H1 (cell line): ENCODE measurements around the gene IRF2BP1. TPM values are rescaled to one million over a fixed set of nuclear protein-coding genes. Genes with fewer than 3 reads are reported as not detected.

Source experiments
- CTCF ChIA-PET: fragments of 300-600 bp; sonication (Branson Sonifier 250); formaldehyde crosslinking; loops from one replicate; lab custom pipeline; 2021; ENCODE audit not compliant: partially characterized antibody; lab: Charles Lee
- POLR2A ChIA-PET: fragments of 300-600 bp; sonication (Branson Sonifier 250); formaldehyde crosslinking; loops from one replicate; lab custom pipeline; 2021; ENCODE audit warnings: inconsistent platforms; ENCODE audit not compliant: partially characterized antibody; lab: Charles Lee
- DNase-seq, 2 experiments: peaks; one replicate each; pipeline versions ENCODE4 v3.0.0 to v3.0.0-alpha.2; 2010 to 2022; ENCODE audit warnings: low spot score in 2 of 2, low read depth in 1 of 2, mixed read lengths in 1 of 2
- FAIRE-seq: peaks from 2 replicates; lab custom pipeline; 2011; peaks lifted over from hg19 to GRCh38; lab: Jason Lieb, UNC
- H2AFZ ChIP-seq: 2 replicates; pipeline ENCODE4 v1.8.1; 2012; ENCODE audit warnings: low read length, inconsistent platforms
- H2AK5ac ChIP-seq: 2 replicates; pipeline ENCODE4 v1.6.1; 2013; ENCODE audit warnings: low read depth, low read length
- H2BK120ac ChIP-seq: replicated peaks from 2 replicates; pipeline ENCODE3; 2013; ENCODE audit warnings: low read depth, low read length, inconsistent platforms
- H2BK12ac ChIP-seq: 2 replicates; pipeline ENCODE4 v1.6.1; 2013; ENCODE audit warnings: low read depth, low read length
- H2BK15ac ChIP-seq: 2 replicates; pipeline ENCODE4 v1.6.1; 2013; ENCODE audit warnings: low read length
- H2BK20ac ChIP-seq: 2 replicates; pipeline ENCODE4 v1.6.1; 2013; ENCODE audit warnings: low read length
- H2BK5ac ChIP-seq: 2 replicates; pipeline ENCODE4 v1.6.1; 2013; ENCODE audit warnings: low read depth, low read length
- H3K14ac ChIP-seq: 2 replicates; pipeline ENCODE4 v1.6.1; 2013; ENCODE audit warnings: inconsistent platforms; ENCODE audit not compliant: insufficient read length
- H3K18ac ChIP-seq: 2 replicates; pipeline ENCODE4 v1.6.1; 2013; ENCODE audit warnings: low read length; ENCODE audit errors: extremely low read depth
- H3K23ac ChIP-seq: 2 replicates; pipeline ENCODE4 v1.6.1; 2013; ENCODE audit warnings: inconsistent platforms; ENCODE audit not compliant: insufficient read length
- H3K23me2 ChIP-seq: 2 replicates; pipeline ENCODE4 v1.6.1; 2013; ENCODE audit warnings: low read depth, low read length
- H3K27ac ChIP-seq: 2 replicates; pipeline ENCODE4 v1.6.1; 2011; ENCODE audit warnings: low read depth, low read length, inconsistent platforms
- H3K27me3 ChIP-seq, 4 experiments: replicated peaks in 1 of 4; 1 replicate in 1 of 4; 2 replicates in 3 of 4; pipeline versions ENCODE4 v1.6.1 to v1.8.1; 2011 to 2013; ENCODE audit warnings: low read length in 3 of 4, mild to moderate bottlenecking in 3 of 4, inconsistent platforms in 2 of 4, mixed read lengths in 2 of 4, moderate library complexity in 1 of 4; ENCODE audit not compliant: control insufficient read depth in 3 of 4, insufficient read depth in 3 of 4; ENCODE audit errors: extremely low read depth in 1 of 4
- H3K36me3 ChIP-seq, 4 experiments: 2 replicates each; pipeline versions ENCODE4 v1.6.1 to v1.8.1; 2011 to 2013; ENCODE audit warnings: mild to moderate bottlenecking in 4 of 4, low read length in 3 of 4, moderate library complexity in 2 of 4, control low read depth in 1 of 4, inconsistent platforms in 1 of 4; ENCODE audit not compliant: insufficient read depth in 4 of 4, control insufficient read depth in 2 of 4
- H3K4ac ChIP-seq: replicated peaks from 2 replicates; pipeline ENCODE3; 2013; ENCODE audit warnings: low read length, low read depth, mixed read lengths, inconsistent platforms; ENCODE audit not compliant: insufficient read length
- H3K4me1 ChIP-seq, 4 experiments: replicated peaks in 1 of 4; 1 replicate in 1 of 4; 2 replicates in 3 of 4; pipeline versions ENCODE4 v1.6.1 to v1.8.1; 2011 to 2013; ENCODE audit warnings: low read length in 3 of 4, inconsistent platforms in 2 of 4, mixed read lengths in 1 of 4; ENCODE audit not compliant: insufficient read depth in 4 of 4, control insufficient read depth in 3 of 4
- H3K4me2 ChIP-seq, 2 experiments: 2 replicates each; pipeline versions ENCODE4 v1.6.1 to v1.8.1; 2011 to 2013; ENCODE audit warnings: low read depth in 2 of 2, low read length in 2 of 2, control low read depth in 1 of 2, inconsistent platforms in 1 of 2, mild to moderate bottlenecking in 1 of 2; ENCODE audit not compliant: insufficient read depth in 1 of 2
- H3K4me3 ChIP-seq, 4 experiments: fragments of 200-600, 300-600 bp in 1 of 4; sonication (generic), shearing (Covaris generic), sonication (Bioruptor Twin) in 1 of 4; 2 replicates each; pipeline versions ENCODE4 v1.5.1 to v1.8.1; 2011 to 2016; ENCODE audit warnings: low read length in 4 of 4, low read depth in 3 of 4, control low read depth in 2 of 4, inconsistent platforms in 2 of 4, mild to moderate bottlenecking in 2 of 4, mixed read lengths in 1 of 4, moderate library complexity in 1 of 4; ENCODE audit not compliant: insufficient read depth in 2 of 4; ENCODE audit errors: extremely low read depth in 1 of 4
- H3K56ac ChIP-seq: replicated peaks from 2 replicates; pipeline ENCODE3; 2013; ENCODE audit warnings: low read depth, mild to moderate bottlenecking, mixed read lengths, low read length, inconsistent platforms; ENCODE audit not compliant: insufficient read length
- H3K79me1 ChIP-seq: 2 replicates; pipeline ENCODE4 v1.6.1; 2013; ENCODE audit warnings: low read depth, low read length, control low read depth
- H3K79me2 ChIP-seq, 2 experiments: 2 replicates each; pipeline versions ENCODE4 v1.6.1 to v1.8.1; 2012 to 2013; ENCODE audit warnings: low read length in 2 of 2, mild to moderate bottlenecking in 2 of 2, inconsistent platforms in 1 of 2; ENCODE audit not compliant: insufficient read depth in 2 of 2, control insufficient read depth in 1 of 2
- H3K9ac ChIP-seq, 4 experiments: replicated peaks in 1 of 4; 1 replicate in 1 of 4; 2 replicates in 3 of 4; pipeline versions ENCODE4 v1.6.1 to v1.8.1; 2011 to 2013; ENCODE audit warnings: low read depth in 3 of 4, low read length in 3 of 4, control low read depth in 2 of 4, mild to moderate bottlenecking in 2 of 4, moderate library complexity in 2 of 4, inconsistent platforms in 1 of 4; ENCODE audit errors: extremely low read depth in 1 of 4
- H3K9me3 ChIP-seq, 2 experiments: 2 replicates each; pipeline versions ENCODE4 v1.6.1 to v1.8.1; 2012 to 2013; ENCODE audit warnings: mild to moderate bottlenecking in 2 of 2, moderate library complexity in 2 of 2, control low read depth in 1 of 2, inconsistent platforms in 1 of 2, low read depth in 1 of 2, low read length in 1 of 2, mixed read lengths in 1 of 2; ENCODE audit not compliant: insufficient read depth in 2 of 2
- H4K20me1 ChIP-seq, 2 experiments: replicated peaks in 1 of 2; 2 replicates each; pipeline versions ENCODE3 to v1.8.1; 2011 to 2013; ENCODE audit warnings: inconsistent platforms in 2 of 2, low read length in 2 of 2, mild to moderate bottlenecking in 1 of 2; ENCODE audit not compliant: insufficient read depth in 2 of 2, control insufficient read depth in 1 of 2
- H4K5ac ChIP-seq: 2 replicates; pipeline ENCODE4 v1.6.1; 2013; ENCODE audit warnings: low read length, low read depth, mixed read lengths, inconsistent platforms; ENCODE audit not compliant: insufficient read length
- H4K8ac ChIP-seq: 2 replicates; pipeline ENCODE4 v1.8.0; 2013; ENCODE audit warnings: mild to moderate bottlenecking, moderate library complexity, low read length, inconsistent platforms; ENCODE audit not compliant: insufficient read depth; ENCODE audit errors: extremely low read depth
- H4K91ac ChIP-seq: replicated peaks from 2 replicates; pipeline ENCODE3; 2013; ENCODE audit warnings: low read length, mixed read lengths, inconsistent platforms; ENCODE audit not compliant: insufficient read length
- BCL11A ChIP-seq, 2 experiments: IDR thresholded peaks; one replicate each; pipeline ENCODE4 v1.6.1; 2011; ENCODE audit warnings: low read depth in 2 of 2, low read length in 2 of 2, mild to moderate bottlenecking in 2 of 2
- CHD1 ChIP-seq: IDR thresholded peaks from 2 replicates; pipeline ENCODE4 v1.6.1; 2012; ENCODE audit warnings: low read depth, low read length, improper control_type of control experiment
- RAD21 ChIP-seq, 2 experiments: IDR thresholded peaks in 1 of 2; conservative IDR thresholded peaks in 1 of 2; 2 replicates each; pipeline ENCODE4 v1.6.1; 2011; ENCODE audit warnings: low read depth in 2 of 2, low read length in 2 of 2, improper control_type of control experiment in 1 of 2, inconsistent platforms in 1 of 2, mild to moderate bottlenecking in 1 of 2, moderate library complexity in 1 of 2
- WGBS, 2 experiments: shearing (Covaris generic) in 1 of 2; methylation state at CpG; one replicate each; pipeline versions ENCODE4 v1.1.6 to v1.1.7; 2013 to 2015; ENCODE audit warnings: low lambda C conversion rate in 2 of 2, mixed read lengths in 2 of 2, inconsistent platforms in 1 of 2, low coverage in 1 of 2, missing lambda C conversion rate in 1 of 2; ENCODE audit not compliant: insufficient replicate concordance in 2 of 2, insufficient coverage in 1 of 2, insufficient read length in 1 of 2; ENCODE audit errors: extremely low coverage in 1 of 2, missing lambda C conversion rate in 1 of 2; 5-methylcytosine and 5-hydroxymethylcytosine counted together
- polyA plus RNA-seq, 7 experiments: library from polyadenylated mRNA; depleted of rRNA in 3 of 7; stranded (reverse) in 5 of 7; unstranded in 2 of 7; fragments of >200 nt in 5 of 7; fragments of 200-250 nt in 2 of 7; gene quantifications; 1 replicate in 5 of 7; 2 replicates in 1 of 7; 4 replicates in 1 of 7; pipeline versions ENCODE4 v1.2.1 to v1.2.3, GENCODE V29; 2011 to 2013; ENCODE audit warnings: missing spikeins in 2 of 7, mixed read lengths in 2 of 7
- total RNA-seq: library from RNA; stranded (reverse); fragmentation: NEBNext Ultra II Directional; extraction: Animal tissue kit (Norgen Biotek cat#: 25700); gene quantifications from 2 replicates; pipeline ENCODE4 v1.2.1, GENCODE V29; 2021
- TF ChIP-seq, protein P1 (sequence below): IDR thresholded peaks from 2 replicates; pipeline ENCODE4 v1.6.1; 2012; ENCODE audit warnings: inconsistent platforms
- TF ChIP-seq, protein P2 (sequence below), 3 experiments: IDR thresholded peaks; 1 replicate in 2 of 3; 2 replicates in 1 of 3; pipeline versions ENCODE4 v1.5.1 to v1.6.1; 2011; ENCODE audit warnings: low read length in 3 of 3, mild to moderate bottlenecking in 3 of 3, inconsistent platforms in 2 of 3, low read depth in 1 of 3, moderate library complexity in 1 of 3; ENCODE audit not compliant: insufficient read depth in 1 of 3; ENCODE audit errors: control extremely low read depth in 1 of 3

IRF2BP1 gene
- total and polyA plus RNA-seq, 2 of the 8 experiments (the other 6 are each of a cell fraction or from before 2014, with no cell fraction given) = 12.1 to 24.4 TPM

DNA sequence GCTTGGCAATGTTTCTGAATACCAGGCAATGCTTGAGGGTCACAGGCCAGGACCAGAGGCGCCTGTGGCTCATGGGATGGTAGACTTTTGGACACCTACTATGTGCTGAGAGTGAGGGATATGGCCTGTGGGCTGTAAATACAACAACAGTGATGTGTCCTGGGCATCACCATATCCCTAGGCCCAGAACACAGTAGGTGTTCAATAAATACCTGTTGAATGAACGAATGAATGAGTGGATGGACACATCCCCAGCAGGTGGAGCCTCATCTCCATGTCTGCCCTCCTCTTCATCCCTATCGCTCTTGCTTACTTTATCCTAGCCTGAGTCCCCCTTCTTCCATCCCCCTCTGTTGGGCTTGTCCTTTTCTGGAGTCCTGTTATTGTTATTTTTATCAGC, 45.1 kb upstream of the IRF2BP1 start:
- Histone ChIP-seq H3K79me2 (no peaks in the 10 kb centered on the region), H4K20me1 (no peaks in the 10 kb centered on the region), H3K27me3 (peaks cover 1 to 18% (median 8%) of the 10 kb centered on the region in 4 experiments; a peak in 5 of 7 replicates), H3K4me2 (no peak overlapping the region), H4K8ac (no peak overlapping the region), H2AK5ac (no peak overlapping the region), H3K4me3 (no peak overlapping the region), H3K23me2 (peaks cover 5% of the 10 kb centered on the region; the same call in 1 of the 2 replicates), H3K9me3 (no peaks in the 10 kb centered on the region), H2BK120ac (no peak overlapping the region), H2BK5ac (no peak overlapping the region), H3K9ac (no peak overlapping the region), H3K4ac (no peak overlapping the region), H2BK15ac (no peak overlapping the region), H3K14ac (no peak overlapping the region), H3K23ac (no peak overlapping the region), H3K79me1 (no peaks in the 10 kb centered on the region), H3K4me1 (peaks cover 0 to 3% (median 0%) of the 10 kb centered on the region in 4 experiments; a peak in 2 of 7 replicates), H3K36me3 (no peaks in the 10 kb centered on the region), H2BK20ac (no peak overlapping the region), H4K5ac (no peak overlapping the region), H4K91ac (no peak overlapping the region), H2AFZ (no peak overlapping the region), H3K18ac (no peak overlapping the region), H2BK12ac (no peak overlapping the region), H3K27ac (no peak overlapping the region), H3K56ac (no peak overlapping the region)
- FAIRE-seq (no peak), DNase-seq (no peak)
- 83% methylated on average over 3 of the region's 3 CpGs; no CpG with 5 or more reads in 1 of the 2 experiments for WGBS, 2 experiments
- TF ChIP-seq CHD1 = no peak
- TF ChIP-seq, protein P1, sequence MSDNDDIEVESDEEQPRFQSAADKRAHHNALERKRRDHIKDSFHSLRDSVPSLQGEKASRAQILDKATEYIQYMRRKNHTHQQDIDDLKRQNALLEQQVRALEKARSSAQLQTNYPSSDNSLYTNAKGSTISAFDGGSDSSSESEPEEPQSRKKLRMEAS = no peak
- no peak for TF ChIP-seq BCL11A (IDR thresholded peaks at IDR 0.05; ENCODE audit: low read depth in 2 of 2, low read length in 2 of 2)
- TF ChIP-seq, protein P2, sequence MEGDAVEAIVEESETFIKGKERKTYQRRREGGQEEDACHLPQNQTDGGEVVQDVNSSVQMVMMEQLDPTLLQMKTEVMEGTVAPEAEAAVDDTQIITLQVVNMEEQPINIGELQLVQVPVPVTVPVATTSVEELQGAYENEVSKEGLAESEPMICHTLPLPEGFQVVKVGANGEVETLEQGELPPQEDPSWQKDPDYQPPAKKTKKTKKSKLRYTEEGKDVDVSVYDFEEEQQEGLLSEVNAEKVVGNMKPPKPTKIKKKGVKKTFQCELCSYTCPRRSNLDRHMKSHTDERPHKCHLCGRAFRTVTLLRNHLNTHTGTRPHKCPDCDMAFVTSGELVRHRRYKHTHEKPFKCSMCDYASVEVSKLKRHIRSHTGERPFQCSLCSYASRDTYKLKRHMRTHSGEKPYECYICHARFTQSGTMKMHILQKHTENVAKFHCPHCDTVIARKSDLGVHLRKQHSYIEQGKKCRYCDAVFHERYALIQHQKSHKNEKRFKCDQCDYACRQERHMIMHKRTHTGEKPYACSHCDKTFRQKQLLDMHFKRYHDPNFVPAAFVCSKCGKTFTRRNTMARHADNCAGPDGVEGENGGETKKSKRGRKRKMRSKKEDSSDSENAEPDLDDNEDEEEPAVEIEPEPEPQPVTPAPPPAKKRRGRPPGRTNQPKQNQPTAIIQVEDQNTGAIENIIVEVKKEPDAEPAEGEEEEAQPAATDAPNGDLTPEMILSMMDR (IDR thresholded peaks at IDR 0.05; ENCODE audit: control extremely low read depth in 1 of 3, insufficient read depth in 1 of 3, low read depth in 1 of 3, low read length in 3 of 3) = peak in 2 of 3 experiments; percentile 10 to 27; a peak in 2 of 4 replicates
- peak; percentile 33 to 34 for TF ChIP-seq RAD21 (IDR thresholded peaks at IDR 0.05 in 1 of 2, conservative IDR thresholded peaks at IDR 0.05 in 1 of 2; ENCODE audit: low read depth in 2 of 2, low read length in 2 of 2)
- ChIA-PET POLR2A (interaction anchor here (0.6 kb wide), 2 partner anchors 15 to 563 kb away, joined by 3 read pairs; no protein-coding TSS in a partner anchor), CTCF (interaction anchor here (0.6 to 1.6 kb wide), 6 partner anchors 15 to 665 kb away, joined by 3 to 6 read pairs (median 4); partner anchors contain the start of gene NANOS2)
